Measurements from ENCODE around the gene HSPA12B.

DNA sequence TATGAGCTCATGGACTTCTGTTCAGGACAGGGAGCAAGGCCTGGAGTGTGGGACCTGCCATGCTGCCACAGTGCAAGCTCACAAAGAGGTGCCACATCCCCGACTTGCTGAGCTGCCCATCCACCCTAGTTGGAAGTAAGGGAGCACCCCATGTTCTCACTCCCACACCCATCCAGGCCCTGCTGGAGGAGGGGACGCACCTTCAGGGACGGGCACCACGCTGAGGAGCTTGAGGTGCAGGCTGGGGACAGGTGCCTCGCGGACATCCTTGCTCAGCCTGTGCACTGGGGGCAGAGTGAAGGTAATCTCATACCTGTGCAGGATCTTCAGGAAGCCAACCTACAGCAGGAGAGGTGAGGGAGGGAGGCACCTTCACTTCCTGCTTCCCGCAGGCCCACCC is 22.8 kb downstream of the HSPA12B start:
- TF ChIP-seq, protein P1, sequence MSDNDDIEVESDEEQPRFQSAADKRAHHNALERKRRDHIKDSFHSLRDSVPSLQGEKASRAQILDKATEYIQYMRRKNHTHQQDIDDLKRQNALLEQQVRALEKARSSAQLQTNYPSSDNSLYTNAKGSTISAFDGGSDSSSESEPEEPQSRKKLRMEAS (IDR thresholded peaks at IDR 0.05; ENCODE audit: low read depth, low read length): no peak
- no peak for TF ChIP-seq POLR2A (IDR thresholded peaks at IDR 0.05; ENCODE audit: extremely low read depth, insufficient read length)

Data from NB4 (cell line).